ENCODE data around the gene C3AR1. TPM values are rescaled to one million over a fixed set of nuclear protein-coding genes. Genes with fewer than 3 reads are reported as not detected.

The C3AR1 gene
- total RNA-seq, 1 experiment from 2014 or later: not detected

GRCh38 chr12:8054816-8055215, 11.3 kb downstream of the C3AR1 start:
- peaks cover 6 to 14% (median 7%) of the 10 kb centered on the region in 3 experiments; a peak in 5 of 7 replicates for H3K36me3 Mint-ChIP-seq (ENCODE audit: insufficient read depth in 1 of 3, low read depth in 3 of 3)
- peaks cover 6 to 13% of the 10 kb centered on the region in 2 experiments for H3K4me1 Mint-ChIP-seq

More at GRCh38 chr12:8054816-8055215, 11.3 kb downstream of the C3AR1 start:
- H2BK12ac ChIP-seq (ENCODE audit: insufficient read length, low read depth, low read length): no peak overlapping the region
- H3K23ac ChIP-seq (ENCODE audit: insufficient read length, low read depth, low read length): no peak overlapping the region
- H3K27me3 Mint-ChIP-seq (ENCODE audit: low read depth): peaks cover 1% of the 10 kb centered on the region; the same call in 1 of the 2 replicates
- H3T11ph ChIP-seq (ENCODE audit: low read length): no peak overlapping the region
- H3K27ac ChIP-seq (ENCODE audit: insufficient read length, low read depth, low read length): no peak overlapping the region
- no peak overlapping the region for H2AK5ac ChIP-seq (ENCODE audit: insufficient read length, low read length)
- H3K4me2 ChIP-seq (ENCODE audit: insufficient read depth, insufficient read length, low read length): no peak overlapping the region
- DNase-seq: no peak
- H3K4me3 Mint-ChIP-seq: no peak overlapping the region
- H3K9ac ChIP-seq (ENCODE audit: extremely low read depth, insufficient read length, low read length): no peak overlapping the region
- H3K79me2 ChIP-seq (ENCODE audit: insufficient read depth, low read length): no peaks in the 10 kb centered on the region
- H3K9me3 Mint-ChIP-seq: no peaks in the 10 kb centered on the region
- H4K91ac ChIP-seq (ENCODE audit: insufficient read length, low read depth, low read length): no peak overlapping the region
- no peak overlapping the region for H2BK120ac ChIP-seq (ENCODE audit: low read depth, low read length, poor library complexity, severe bottlenecking)
- no peak for TF ChIP-seq CTCF (conservative IDR thresholded peaks at IDR 0.05)
- no peak overlapping the region for H3K27ac Mint-ChIP-seq
- no peaks in the 10 kb centered on the region; the same call in 1 of the 2 replicates for H3K4me1 ChIP-seq (ENCODE audit: insufficient read depth, low read length)
- H3K23me2 ChIP-seq (ENCODE audit: insufficient read length, low read depth, low read length, poor library complexity, severe bottlenecking): no peaks in the 10 kb centered on the region
- H3K79me1 ChIP-seq (ENCODE audit: insufficient read depth, low read depth, low read length, poor library complexity, severe bottlenecking): no peaks in the 10 kb centered on the region
- H4K8ac ChIP-seq (replicated peaks; ENCODE audit: insufficient read length, low read depth, low read length): no peak overlapping the region
- H3K14ac ChIP-seq (ENCODE audit: insufficient read depth, low read length): no peak overlapping the region
- no peak overlapping the region for H2BK15ac ChIP-seq (ENCODE audit: low read depth, low read length)
- WGBS (ENCODE audit: extremely low coverage, insufficient read length, low lambda C conversion rate): no CpG with 5 or more reads among the region's 2 CpGs
- H2BK20ac ChIP-seq (ENCODE audit: low read depth, low read length, poor library complexity, severe bottlenecking): no peak overlapping the region
- H2AFZ ChIP-seq (ENCODE audit: low read length): no peak overlapping the region
- H3K56ac ChIP-seq (ENCODE audit: insufficient read length, low read depth, low read length): no peak overlapping the region
- H3K9me3 ChIP-seq (ENCODE audit: control insufficient read depth, low read depth, low read length): no peaks in the 10 kb centered on the region
- H4K5ac ChIP-seq (ENCODE audit: insufficient read length, low read depth, low read length): no peak overlapping the region
- H3K27me3 ChIP-seq (ENCODE audit: insufficient read depth, low read length): no peaks in the 10 kb centered on the region
- no peak overlapping the region for H3K4ac ChIP-seq (ENCODE audit: low read depth, low read length)
- H2BK5ac ChIP-seq (ENCODE audit: insufficient read length, low read length): no peak overlapping the region
- no peaks in the 10 kb centered on the region for H4K20me1 ChIP-seq (ENCODE audit: control insufficient read depth, insufficient read depth, insufficient read length)
- no peak overlapping the region for H3K18ac ChIP-seq (ENCODE audit: insufficient read length, low read depth, low read length)

Data from H9 (cell line).